ENCODE data around the gene OR52K1. TPM values are rescaled to one million over a fixed set of nuclear protein-coding genes. Genes with fewer than 3 reads are reported as not detected.

The OR52K1 gene
- polyA plus RNA-seq, 6 donors from 2014 or later, result not detected

Other genes with a start within 250 kb of the OR52K1 start
- not detected for gene OR52B4, start 114.3 kb upstream of the OR52K1 start, polyA plus RNA-seq (ENCODE audit: low read depth in 6 of 6)
- 10 to 100 TPM; 16.0 to 39.0 (median 31.8) TPM for gene TRIM21, start 88.9 kb upstream of the OR52K1 start, polyA plus RNA-seq (ENCODE audit: low read depth in 6 of 6)
- gene OR52K2, start 33.4 kb upstream of the OR52K1 start, polyA plus RNA-seq (ENCODE audit: low read depth in 6 of 6), result not detected
- not detected for gene OR52M1, start 62.5 kb downstream of the OR52K1 start, polyA plus RNA-seq (ENCODE audit: low read depth in 6 of 6)
- under 1 TPM in 1 of 6 donors, not detected in 5; 0.17 TPM for gene OR52I2, start 99.1 kb downstream of the OR52K1 start, polyA plus RNA-seq (ENCODE audit: low read depth in 6 of 6)
- gene OR52I1, start 111.4 kb downstream of the OR52K1 start, polyA plus RNA-seq (ENCODE audit: low read depth in 6 of 6), result under 1 TPM in 1 of 6 donors, not detected in 5; 0.60 TPM
- 10 to 100 TPM in 5 of 6 donors, 1 to 10 TPM in 1; 4.8 to 20.4 (median 11.4) TPM for gene TRIM68, start 125.6 kb downstream of the OR52K1 start, polyA plus RNA-seq (ENCODE audit: low read depth in 6 of 6)
- gene OR51D1, start 154.8 kb downstream of the OR52K1 start, polyA plus RNA-seq (ENCODE audit: low read depth in 6 of 6), result not detected
- gene OR51E1, start 161.3 kb downstream of the OR52K1 start, polyA plus RNA-seq (ENCODE audit: low read depth in 6 of 6), result not detected
- not detected for gene OR51E2, start 215.2 kb downstream of the OR52K1 start, polyA plus RNA-seq (ENCODE audit: low read depth in 6 of 6)
- not detected for gene MMP26, start 222.1 kb downstream of the OR52K1 start, polyA plus RNA-seq (ENCODE audit: low read depth in 6 of 6)

All from naive B cell (primary cell).